ENCODE data around the gene NSUN7. TPM values are rescaled to one million over a fixed set of nuclear protein-coding genes. Genes with fewer than 3 reads are reported as not detected.

NSUN7 gene
- polyA plus RNA-seq, 1 experiment, result 0.18 TPM

DNA sequence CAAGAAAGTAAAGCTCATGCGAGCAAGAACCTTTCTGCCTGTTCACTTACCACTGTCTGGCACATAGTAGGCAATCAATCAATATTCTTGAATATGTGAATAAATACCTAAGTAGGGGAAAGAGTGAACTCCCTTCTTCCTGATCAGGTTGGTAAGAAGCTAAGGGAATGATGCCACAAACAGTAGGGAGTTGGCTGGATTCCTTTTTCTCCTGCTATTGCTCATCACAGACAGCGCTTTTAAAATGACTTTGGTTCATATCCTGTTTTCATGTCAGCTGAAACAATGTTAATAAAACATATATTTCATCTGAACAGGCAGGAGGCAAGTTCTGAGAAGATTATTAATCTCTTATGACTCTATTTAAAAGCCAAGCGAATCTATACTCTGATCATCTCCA, 99.2 kb downstream of the NSUN7 start:
- no peak for DNase-seq (ENCODE audit: low read depth)
- Histone ChIP-seq H3K27me3 (ENCODE audit: control insufficient read depth, insufficient read depth, low read length) (no peaks in the 10 kb centered on the region), H3K4me3 (ENCODE audit: low read depth, low read length) (no peak overlapping the region), H3K36me3 (ENCODE audit: control insufficient read depth, insufficient read depth, low read length) (peaks cover 3% of the 10 kb centered on the region; the same call in 1 of the 2 replicates)
- TF ChIP-seq, protein P1, sequence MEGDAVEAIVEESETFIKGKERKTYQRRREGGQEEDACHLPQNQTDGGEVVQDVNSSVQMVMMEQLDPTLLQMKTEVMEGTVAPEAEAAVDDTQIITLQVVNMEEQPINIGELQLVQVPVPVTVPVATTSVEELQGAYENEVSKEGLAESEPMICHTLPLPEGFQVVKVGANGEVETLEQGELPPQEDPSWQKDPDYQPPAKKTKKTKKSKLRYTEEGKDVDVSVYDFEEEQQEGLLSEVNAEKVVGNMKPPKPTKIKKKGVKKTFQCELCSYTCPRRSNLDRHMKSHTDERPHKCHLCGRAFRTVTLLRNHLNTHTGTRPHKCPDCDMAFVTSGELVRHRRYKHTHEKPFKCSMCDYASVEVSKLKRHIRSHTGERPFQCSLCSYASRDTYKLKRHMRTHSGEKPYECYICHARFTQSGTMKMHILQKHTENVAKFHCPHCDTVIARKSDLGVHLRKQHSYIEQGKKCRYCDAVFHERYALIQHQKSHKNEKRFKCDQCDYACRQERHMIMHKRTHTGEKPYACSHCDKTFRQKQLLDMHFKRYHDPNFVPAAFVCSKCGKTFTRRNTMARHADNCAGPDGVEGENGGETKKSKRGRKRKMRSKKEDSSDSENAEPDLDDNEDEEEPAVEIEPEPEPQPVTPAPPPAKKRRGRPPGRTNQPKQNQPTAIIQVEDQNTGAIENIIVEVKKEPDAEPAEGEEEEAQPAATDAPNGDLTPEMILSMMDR (IDR thresholded peaks at IDR 0.05; ENCODE audit: insufficient read depth, low read depth, low read length), result no peak
- ChIA-PET POLR2A (no interaction called here), CTCF (interaction anchor here (0.7 to 2.2 kb wide), 5 partner anchors 8 to 76 kb away, joined by 3 to 7 read pairs (median 4); no protein-coding TSS in a partner anchor)

DNA sequence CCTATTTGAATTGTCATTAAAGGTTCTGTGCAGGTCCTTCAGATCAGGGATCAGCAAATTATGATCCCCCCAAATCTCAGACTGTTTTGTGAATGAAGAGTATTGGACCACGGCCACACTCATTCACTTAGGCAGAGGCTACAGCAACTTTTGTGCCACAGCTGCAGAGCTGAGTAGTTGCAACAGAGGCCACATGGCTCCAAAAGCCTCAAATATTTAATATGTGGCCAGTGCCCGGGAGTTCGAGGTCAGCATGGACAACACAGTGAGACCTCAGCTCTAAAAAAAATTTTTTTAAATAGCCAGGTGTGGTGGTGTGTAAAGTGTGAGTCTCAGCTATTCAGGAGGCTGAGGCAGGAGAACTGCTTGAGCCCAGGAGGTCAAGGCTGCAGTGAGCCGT, 100.7 kb downstream of the NSUN7 start:
- H3K36me3 ChIP-seq (ENCODE audit: control insufficient read depth, insufficient read depth, low read length), result 0 out of 2 replicates have a peak, but pooled peaks cover 2% of the 10 kb centered on the region
- TF ChIP-seq, protein P1 (IDR thresholded peaks at IDR 0.05; ENCODE audit: insufficient read depth, low read depth, low read length), result no peak
- H3K4me3 ChIP-seq (ENCODE audit: low read depth, low read length), result no peak overlapping the region
- no peaks in the 10 kb centered on the region for H3K27me3 ChIP-seq (ENCODE audit: control insufficient read depth, insufficient read depth, low read length)
- no peak for DNase-seq (ENCODE audit: low read depth)
- ChIA-PET CTCF (interaction anchor here (2.2 kb wide), 1 partner anchor 10 kb away, joined by 7 read pairs; no protein-coding TSS in a partner anchor), POLR2A (no interaction called here)

DNA sequence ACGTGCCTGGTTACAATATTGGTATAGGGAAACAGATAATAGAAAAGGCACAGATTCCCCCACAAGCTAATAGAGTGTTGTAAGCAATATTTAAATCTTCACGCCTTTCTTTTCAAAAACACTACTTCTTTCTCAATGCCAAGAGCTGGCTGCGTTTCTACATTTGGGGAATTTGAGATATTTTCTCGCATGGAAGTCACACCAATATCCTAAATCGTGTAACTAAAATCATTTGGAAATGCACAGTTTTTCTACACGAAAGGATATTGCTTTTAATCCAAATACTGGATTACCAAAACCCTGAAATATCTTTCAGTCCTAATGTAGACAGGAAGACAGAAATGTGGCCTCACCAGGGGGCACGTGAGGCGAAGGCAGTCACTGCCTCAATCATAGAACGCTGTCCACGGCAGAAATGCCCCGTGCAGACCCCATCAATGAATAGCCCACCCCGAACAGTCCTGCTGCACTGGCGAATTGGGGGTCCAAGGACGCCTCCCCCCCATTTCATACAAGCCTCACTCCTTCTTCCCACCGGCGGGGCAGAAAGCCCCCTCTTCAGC, 106.6 kb downstream of the NSUN7 start:
- TF ChIP-seq, protein P1 (IDR thresholded peaks at IDR 0.05; ENCODE audit: insufficient read depth, low read depth, low read length), result no peak

DNA sequence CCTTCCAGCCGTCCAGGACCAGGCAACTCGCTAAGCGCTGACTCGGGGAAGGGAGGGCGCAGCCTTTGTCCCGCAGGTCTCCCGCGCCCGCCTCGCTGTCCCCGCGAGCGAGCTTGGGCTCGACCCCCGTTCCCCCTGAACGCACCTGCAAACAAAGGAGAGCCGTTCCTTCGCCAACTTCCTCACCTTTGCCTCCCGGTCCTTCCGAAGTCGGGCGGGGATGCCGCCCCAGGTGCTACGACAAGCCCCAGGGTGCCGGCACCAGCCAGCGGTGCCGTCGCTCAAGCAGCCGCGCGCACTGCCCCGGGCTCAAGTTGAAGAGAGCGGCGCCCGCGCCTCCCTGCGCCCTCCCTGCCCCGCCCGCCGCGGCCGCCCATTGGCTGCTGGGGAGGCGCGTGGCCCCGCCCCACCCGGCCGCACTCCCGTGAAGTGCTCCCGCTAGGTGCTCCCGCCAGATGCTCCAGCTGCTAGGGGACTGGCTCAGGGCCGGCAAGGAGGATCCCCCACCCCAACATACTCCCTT, 107.1 kb downstream of the NSUN7 start:
- TF ChIP-seq, protein P1 (IDR thresholded peaks at IDR 0.05; ENCODE audit: insufficient read depth, low read depth, low read length), result no peak
- no peak for DNase-seq (ENCODE audit: low read depth)
- H3K27me3 ChIP-seq (ENCODE audit: control insufficient read depth, insufficient read depth, low read length), result no peaks in the 10 kb centered on the region
- CTCF ChIA-PET, result no interaction called here
- no peak overlapping the region for H3K4me3 ChIP-seq (ENCODE audit: low read depth, low read length)
- H3K36me3 ChIP-seq (ENCODE audit: control insufficient read depth, insufficient read depth, low read length), result no peaks in the 10 kb centered on the region
- POLR2A ChIA-PET, result no interaction called here

More for the DNA sequence above, 106.6 kb downstream of the NSUN7 start:
- no peaks in the 10 kb centered on the region for H3K36me3 ChIP-seq (ENCODE audit: control insufficient read depth, insufficient read depth, low read length)
- no peaks in the 10 kb centered on the region for H3K27me3 ChIP-seq (ENCODE audit: control insufficient read depth, insufficient read depth, low read length)
- CTCF ChIA-PET, result no interaction called here
- no peak for DNase-seq (ENCODE audit: low read depth)
- POLR2A ChIA-PET, result no interaction called here
- no peak overlapping the region for H3K4me3 ChIP-seq (ENCODE audit: low read depth, low read length)

DNA sequence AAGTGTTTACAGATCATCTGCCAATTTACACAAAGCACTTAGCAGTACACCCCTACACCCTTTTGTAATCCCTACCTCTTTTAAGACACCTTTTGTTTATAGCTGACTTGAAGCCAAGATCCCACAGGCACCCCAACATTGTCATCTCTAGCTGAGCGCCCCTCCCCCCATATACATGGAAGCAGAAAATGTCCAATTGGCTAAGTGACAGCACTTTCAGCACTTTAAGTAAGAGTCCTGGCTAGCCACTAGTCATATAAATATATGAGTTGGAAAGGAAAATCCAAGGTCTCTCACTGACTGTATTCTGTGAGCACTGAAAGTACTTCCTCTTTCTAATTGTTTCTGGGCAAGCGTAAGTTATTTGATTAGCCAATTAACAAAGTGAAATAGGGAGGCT, 108.2 kb downstream of the NSUN7 start:
- Histone ChIP-seq H3K36me3 (ENCODE audit: control insufficient read depth, insufficient read depth, low read length) (no peaks in the 10 kb centered on the region), H3K27me3 (ENCODE audit: control insufficient read depth, insufficient read depth, low read length) (no peaks in the 10 kb centered on the region), H3K4me3 (ENCODE audit: low read depth, low read length) (no peak overlapping the region)
- ChIA-PET POLR2A (interaction anchor here (0.6 kb wide), 1 partner anchor 23 kb away, joined by 15 read pairs; no protein-coding TSS in a partner anchor), CTCF (interaction anchor here (1.4 kb wide), 1 partner anchor 50 kb away, joined by 3 read pairs; no protein-coding TSS in a partner anchor)
- TF ChIP-seq, protein P1 (IDR thresholded peaks at IDR 0.05; ENCODE audit: insufficient read depth, low read depth, low read length), result no peak
- no peak for DNase-seq (ENCODE audit: low read depth)

All from BJ (cell line).